ELR (cell line): ENCODE data around the gene IQCN.

ENCODE experiments used
- DNase-seq: peaks from one replicate; pipeline ENCODE4 v3.0.0-alpha.2; 2015; ENCODE audit warnings: low read depth

The IQCN gene

DNA sequence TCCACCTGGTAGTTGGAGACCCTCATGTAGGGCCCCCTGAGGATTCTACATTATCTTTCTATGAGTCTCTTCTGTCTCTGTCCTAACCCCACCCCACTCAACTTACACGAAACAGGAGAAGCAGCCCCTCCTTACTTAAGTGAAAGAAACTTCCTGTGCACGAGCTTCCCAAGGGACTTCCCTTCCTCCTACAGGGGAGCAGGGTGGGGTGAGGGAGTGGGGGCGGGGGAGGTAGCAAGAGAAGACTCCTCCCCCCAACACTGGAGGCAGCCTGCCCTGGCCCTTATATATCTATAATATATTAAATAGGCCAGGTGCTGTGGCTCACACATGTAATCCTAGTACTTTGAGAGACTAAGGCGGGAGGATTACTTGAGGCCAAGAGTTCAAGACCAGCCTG is 42.5 kb downstream of the IQCN start:
- DNase-seq = no peak

DNA sequence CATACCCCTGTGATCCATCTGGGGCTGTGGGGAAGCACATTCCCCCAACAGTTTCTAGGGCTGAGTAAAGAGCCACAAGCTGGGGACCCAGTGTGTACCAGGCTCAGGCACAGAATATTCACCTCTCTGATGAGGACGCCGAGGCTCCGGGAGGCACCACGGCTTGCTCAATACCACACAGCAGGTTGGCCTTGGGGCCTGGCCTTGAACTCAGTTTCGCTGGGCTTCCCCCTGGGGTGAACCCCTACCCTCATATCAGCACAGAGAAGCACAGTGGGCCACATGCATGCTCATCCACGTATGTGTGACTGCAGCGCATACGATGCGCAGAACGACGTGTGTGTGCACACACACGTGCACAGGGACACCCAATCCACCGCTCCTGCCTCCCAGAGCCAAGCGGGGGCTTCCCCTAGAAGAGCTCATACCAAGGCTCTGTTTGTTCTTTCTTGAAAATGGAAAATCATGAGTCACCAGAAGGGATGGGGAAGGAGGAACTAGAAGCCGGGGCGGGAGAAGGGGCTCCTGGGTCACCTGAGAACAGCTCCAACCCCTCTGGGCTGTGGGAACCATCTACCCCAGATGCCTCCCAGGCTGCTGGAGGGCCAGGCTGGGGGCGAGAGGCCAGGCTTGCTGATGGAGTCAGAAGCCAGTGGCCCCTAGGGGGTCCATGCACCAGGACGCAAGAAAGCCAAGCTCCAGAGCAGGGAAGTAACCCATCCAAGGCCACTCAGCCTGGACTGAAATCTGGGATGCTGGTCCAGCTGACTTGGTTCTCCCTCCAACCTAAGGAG is 43.1 kb downstream of the IQCN start:
- no peak for DNase-seq

DNA sequence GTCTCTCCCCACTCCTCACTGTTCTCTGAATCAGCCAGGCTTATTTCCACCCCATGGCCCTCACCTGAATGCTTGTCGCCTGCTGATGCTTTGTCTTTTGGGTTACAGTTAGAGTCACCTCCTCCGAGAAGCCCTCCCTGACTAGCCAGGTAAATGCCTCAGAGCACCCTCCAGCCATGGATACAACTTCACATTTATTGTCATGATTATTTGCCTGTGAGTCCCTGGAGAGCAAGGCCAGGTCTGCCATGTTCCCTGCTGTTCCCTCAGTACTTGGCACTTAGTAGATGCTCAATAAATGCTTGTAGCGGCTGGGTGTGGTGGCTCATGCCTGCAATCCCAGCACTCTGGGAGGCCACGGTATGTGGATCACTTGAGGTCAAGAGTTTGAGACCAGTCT is 44.3 kb downstream of the IQCN start:
- no peak for DNase-seq

DNA sequence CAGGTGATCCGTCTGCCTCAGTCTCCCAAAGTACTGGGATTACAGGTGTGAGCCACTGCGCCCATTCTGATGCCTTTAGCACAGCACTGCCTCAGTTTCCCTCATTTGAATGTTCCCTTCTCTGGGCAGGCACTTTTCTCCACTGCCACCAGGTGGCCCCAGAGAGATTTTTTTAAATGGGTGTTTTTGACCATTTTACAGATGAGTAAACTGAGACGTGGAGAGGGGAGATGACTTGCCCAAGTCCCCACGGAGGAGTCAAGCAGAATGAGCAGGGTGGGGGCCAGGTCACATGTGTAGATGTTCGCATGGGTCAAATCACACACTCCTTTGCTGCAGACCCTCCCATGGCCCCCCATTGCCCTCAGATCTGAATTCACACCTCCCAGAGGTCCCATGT is 44.8 kb downstream of the IQCN start:
- DNase-seq = no peak

DNA sequence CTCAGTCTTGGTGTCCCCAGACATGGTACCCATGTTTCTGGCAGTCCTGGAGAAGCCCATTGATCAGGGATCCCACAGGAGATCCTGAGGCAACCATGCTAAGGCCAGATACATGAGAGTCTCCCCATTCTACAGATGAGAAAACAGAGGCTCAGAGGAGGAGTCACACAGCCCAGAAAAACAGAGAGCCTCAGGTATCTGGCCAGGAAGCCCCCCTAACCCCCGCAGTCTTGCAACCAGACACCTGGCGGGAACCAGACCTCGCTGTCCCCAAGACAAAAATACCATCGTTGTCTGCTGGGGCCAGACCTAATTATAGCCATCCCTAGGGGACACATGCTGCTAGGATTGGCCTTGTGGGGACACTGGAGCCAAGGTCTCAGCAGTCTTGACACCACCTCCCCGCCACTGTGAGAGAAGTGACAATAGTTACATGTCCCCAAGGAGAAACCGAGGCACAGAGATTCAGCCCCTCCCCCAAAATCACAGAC is 46.4 kb downstream of the IQCN start:
- DNase-seq = no peak

DNA sequence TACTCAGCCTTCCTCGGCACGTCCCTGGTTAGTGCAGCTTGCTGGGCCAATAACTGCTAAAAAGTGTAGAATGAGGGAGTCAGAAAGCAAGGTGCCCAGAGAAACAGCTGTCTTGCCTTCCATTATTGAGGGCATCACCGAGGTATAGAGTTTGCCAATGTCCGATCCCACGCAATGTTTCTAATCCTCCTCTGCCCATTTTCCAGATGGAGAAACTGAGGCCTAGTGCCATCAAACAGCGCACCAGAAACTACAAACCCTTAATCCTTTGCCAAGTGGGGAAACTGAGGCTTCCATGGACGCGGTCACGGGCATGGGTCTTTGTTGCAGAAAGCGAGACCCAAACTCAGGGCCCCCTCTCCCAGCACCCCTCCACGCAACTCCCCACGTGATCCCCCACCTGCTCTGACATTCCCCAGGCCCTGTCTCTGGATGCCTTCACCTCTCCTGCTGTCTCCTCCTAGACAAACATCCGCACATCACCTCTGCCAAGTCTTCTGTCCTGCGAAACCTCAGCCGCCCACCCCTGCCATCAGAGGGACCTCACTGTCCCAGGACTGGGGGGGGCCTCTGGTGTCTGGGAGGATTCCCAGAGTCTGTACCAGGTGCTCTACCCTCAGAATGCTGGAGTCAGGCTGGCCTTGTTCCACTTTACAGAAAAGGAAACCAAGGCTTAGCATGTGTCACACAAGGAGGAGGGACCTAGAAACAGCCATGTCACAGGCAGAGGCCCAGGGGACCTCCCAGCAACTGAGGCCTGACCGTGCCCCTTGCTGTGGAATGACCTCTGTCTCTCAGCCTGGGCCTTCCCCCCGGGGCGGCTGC is 47.1 kb downstream of the IQCN start:
- no peak for DNase-seq

DNA sequence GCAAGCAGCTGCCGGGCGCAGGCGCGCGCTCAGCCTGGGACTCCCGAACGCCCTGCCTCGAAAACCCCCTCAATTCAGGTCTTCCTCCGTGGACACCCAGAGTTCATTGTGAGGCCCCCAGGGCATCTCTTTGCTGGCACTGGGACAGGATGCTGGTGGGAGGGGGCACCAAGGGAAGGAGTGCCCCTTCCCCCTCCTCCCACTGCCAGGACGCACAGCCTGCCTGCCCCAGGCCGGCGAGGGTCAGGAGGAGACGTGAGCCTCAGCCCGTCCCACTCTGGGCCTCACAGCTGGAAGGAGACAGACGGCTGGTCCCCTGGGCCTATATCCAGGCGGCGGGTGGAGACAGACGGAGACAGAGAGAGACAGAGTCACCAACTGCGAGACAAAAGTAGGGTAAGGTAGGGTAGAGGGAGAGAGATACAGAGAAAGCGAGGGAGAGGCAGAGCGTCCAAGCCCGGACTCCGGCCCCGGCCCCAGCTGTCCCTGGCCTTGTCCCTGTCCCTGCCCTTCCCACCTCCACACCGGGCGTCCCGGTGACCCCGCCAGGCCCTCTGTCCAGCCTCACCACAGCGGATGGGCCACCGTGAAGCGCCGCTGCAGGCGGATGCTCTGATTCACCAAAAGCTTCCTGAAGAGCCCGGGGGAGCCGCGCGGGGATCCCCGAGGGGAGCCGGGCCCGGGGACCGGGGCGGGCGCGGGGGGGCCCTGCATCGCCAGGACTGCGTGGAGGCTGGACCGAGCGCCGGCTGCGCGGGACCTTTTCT is 48.4 kb downstream of the IQCN start, which contains the start of gene PDE4C:
Gene PDE4C, minus strand, starts transcription at position 737 of the 767 bp plus-strand sequence. Its CDS starts 23 bp downstream, at position 714.
- DNase-seq = peak; percentile 37

DNA sequence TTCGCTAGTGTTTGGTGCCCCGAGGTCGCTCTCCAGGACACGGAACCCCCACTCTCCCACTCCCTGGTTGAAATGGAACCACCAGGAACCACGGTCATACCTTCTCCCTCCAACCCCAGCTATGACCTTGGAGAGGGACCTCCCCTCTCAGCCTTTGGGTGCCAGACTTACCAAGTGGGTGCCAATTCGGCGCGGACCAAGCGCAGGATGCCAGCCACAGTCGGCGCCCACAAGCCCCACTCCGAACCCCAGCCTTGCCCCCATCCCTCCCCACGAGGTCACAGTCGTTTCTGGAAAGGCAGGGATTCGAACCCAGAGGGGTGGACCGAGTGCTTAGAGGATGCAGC is 48.9 kb downstream of the IQCN start:
- no peak for DNase-seq

DNA sequence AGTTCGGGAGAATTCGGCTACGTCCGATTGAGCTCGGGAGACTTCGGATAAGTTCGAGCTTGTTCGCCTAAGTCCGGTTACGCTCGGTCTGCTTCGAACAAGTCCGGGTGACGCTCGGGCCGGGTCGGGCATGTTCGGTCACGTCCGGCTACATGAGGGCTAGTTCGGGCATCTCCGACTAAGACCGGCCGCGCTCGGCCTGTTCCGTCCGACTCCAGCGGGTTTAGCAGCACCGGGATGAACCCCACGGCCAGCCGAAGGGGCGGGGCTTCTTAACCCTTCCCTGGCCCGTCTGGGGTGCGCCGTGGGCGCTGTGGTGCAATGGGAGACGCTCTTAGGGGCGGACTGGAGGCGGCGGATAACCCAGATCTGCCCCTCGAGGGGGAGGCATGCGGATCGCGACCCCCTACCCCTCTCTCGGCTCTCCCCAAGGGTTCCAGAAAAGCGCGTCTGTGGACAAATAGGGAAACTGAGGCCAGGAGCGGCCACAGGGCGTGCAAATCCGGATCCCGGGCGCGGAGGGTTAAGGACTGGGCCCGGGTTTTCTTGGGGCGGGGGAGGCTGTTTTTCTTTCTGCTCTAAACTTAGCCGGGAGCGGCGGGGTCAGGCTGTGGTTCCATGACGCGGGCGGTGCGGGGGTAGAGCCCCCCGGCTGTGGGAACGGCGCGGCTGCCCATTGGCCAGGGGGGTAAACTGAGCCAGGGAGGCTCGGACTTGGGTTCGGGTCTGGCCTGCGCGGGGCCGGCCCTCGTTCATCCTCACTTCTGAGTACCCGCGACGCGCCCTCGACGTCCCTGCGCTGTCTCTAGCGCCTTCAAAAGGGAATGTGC is 49.5 kb downstream of the IQCN start:
- peak; percentile 99 for DNase-seq

DNA sequence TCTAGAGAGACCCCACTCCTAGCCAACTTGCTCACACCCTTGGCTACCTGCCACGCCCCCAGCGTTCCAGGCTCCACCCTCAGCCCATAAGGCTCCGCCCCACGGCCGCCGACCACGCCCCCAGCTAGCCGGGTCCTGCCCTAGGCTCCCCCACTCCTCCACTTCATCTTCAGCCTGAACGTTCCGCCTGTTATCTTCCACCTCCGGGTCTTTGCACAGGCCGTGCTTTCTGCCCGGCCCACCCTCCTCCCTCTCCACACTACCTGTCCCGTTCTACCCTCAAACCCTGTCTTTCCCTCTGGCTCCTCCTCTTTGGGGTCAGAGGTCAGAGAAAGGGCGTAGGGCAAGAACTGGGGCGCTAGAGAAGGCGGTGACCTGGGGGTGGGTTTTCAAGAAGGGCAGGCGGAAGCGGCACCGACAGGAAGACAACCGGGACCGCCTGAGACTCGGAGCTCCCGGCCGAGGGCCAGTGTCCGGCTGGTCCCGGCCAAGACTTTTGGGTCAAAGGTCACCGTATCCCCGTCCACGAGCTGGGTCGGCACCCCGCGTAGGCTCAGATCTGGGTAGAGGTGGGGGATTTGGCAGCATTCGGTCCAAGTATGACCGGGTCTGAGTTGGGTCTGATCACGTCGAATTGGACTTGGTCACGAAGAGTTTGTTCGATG is 50.3 kb downstream of the IQCN start:
- no peak for DNase-seq

DNA sequence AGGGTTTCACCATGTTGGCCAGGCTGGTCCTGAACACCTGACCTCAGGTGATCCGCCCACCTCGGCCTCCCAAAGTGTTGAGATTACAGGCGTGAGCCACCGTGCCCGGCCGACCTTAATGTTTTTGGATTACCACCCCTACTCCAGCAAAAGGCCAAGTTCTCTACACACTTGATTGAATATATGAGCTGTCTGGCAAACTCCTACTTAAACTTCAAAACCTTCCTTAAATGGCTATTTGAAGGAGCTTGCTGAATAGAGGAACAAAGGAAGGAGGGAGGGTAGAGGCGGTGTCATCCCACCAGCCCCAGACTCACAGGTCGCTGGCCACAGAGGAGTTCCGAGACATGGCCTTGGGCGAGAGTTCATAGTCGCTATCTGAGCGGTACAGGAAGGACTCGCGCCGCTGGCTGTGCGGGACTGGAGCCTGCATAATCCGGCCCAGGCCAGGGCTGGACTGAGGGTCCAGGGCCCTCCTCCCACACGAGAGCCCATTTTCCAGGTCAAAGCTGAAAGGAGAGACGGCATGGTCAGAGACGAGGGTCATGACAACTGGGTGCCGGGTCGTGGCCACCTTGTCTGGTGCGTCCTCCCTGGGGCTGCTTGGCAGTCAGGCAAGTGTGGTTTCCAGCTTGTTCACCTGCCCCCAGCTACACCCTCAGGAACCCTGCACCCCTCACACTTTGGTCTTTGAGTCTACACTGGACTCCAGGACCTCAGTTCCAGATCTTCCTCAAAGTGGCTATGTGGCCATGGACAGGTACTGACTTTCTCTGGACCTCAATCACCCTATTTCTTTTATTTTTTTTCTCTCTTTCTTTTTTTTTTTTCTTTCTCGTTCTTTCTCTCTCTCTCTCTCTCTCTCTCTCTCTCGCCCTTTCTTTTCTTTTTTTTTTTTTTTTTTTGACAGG is 52.2 kb downstream of the IQCN start:
- no peak for DNase-seq

DNA sequence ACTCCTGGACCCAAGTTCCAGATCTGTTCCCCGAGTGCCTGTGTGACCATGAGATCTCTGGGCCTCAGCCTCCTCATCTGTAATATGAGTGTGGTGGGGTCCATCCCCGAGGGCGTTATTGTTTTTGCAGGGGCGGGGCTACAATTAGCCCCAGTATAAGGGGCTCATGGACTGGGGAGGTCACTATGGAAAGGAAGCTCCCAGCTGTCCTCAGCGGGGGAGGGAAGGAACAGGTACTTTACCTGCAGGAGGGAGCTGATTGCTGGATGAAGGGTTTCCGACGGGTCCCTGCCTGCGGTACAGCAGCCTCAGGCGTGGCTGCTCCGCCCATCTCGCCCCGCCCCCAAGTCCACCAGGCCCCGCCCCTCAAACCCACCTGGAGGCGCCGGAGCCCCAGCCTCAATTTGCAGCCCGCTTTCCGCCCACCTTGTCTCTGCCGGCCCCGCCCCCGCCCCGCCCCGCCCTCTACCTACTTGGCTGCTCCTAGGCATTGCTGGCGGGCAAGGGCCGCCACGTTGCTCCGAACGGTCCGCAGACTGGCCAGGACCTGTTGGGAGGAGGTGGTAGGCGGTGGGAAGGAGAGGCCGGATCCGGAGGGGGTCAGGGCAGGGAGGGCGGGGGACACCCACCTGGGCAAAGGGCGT is 53.5 kb downstream of the IQCN start:
- no peak for DNase-seq

DNA sequence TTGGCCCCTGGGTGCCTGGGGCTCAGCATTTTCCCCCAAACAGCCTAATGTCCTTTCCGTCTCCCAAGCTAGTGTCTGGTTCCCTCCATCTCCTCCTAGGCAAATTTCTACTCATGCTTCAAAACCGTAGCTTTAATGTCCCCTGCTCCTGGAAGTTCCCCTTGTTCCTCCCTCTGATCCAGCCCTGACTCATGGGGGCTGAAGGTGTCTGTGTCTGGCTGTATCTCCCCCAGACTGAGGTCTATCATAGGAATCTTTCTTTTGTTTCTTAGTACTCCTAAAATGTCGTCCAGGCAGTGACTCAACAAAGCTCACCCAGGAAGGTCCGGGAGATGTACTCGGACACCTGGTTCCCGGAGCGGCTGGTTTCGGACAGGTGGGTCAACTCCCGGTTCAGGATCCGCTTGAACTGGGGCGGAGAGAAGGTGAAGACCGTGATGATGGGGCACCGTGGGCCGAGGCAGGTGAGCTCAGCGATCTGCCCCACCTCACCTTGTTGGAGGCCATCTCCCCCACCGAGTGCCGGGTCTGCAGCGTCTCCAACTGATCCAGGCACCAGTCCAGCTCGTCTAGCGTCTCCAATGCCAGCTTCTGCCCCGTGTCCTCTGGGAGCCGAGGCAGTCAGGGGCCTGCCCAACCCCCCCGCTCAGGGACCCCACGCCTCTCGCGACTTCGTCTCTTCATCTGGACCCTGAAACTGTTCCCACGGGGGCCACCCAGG is 54.2 kb downstream of the IQCN start:
- peak; percentile 24 for DNase-seq

DNA sequence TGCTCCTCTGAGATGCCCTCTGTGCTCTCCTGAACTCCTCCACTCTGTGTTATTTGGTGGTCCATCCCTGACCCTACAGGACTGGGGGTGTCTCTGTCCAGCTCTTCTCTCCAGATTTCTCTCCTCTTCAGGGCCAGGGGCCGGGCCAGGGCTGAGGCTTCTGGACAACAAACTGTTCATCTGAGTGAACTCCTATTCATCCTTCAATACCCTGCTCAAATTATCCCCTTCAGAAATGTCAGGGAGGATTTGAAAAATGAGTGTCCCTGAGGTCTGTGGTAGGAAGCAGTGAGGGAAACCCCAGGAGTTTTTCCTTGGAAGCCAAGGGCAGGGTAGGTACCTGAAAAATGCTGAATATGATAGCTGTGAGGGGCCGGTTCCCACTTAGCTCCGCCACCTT is 55.7 kb downstream of the IQCN start:
- DNase-seq = no peak

DNA sequence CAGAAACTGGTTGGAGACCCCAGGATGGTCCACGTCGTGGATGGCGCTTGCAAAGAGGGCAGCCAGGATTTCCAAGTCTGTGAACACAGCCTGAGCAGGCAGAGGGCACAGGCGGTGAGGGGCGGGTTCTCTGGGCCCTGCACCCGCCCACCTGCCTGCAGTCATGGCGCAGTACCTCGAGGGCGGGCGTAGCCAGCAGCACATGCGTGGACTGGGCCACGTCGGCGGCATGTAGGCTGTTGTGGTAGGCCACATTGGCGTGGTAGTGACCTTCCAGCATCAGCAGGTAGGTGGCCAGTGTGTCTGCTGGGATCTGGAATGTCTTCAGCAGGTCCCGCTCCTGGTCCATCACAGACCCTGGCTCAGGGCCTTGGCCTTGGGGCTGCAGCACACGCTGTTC is 56.1 kb downstream of the IQCN start:
- no peak for DNase-seq

DNA sequence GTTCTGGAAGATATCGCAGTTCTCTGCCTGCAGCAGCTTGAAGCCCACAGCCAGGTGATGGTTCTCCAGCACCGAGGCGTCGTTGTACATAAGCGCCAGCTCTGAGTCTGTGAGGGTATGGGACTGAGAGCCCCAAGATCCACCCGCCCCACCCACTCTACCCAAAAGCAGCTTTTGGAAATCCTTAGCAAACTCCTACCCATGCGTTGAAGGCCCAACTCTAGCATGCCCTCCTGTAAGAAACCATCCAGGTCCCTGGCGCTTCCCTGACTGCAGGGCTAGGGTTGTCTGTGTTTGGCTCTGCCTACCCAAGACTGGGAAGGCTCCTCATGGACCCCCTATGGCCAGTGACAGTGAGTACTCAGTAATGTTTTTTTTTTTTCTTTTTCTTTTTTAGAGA is 57.5 kb downstream of the IQCN start:
- no peak for DNase-seq

DNA sequence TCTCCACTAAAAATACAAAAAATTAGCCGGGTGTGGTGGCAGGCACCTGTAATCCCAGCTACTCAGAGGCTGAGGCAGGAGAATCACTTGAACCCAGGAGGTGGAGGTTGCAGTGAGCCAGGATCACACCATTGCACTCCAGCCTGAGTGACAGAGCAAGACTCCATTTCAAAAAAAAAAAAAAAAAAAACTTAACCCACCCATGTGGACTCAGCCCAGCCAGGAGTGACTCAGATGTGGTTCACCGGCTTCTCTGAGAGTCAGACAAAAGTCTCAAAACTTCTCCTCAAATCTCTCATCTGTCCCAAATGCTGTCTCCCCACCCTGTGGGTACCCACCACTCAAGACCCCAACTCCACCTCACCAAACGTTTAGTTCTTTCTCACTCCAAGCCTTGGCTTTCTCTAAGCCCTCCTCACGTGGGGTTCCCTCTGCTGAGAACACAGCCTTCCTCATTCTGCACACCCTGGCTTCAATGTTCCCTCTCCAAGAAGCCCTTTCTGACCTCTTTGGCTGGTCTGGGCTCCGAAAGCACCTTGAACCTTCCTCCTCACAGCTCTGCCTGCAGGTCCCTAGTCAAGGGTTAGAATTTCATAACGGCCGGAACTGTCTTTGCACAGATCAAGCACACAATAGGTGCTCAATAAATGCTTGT is 59.3 kb downstream of the IQCN start:
- DNase-seq = peak; percentile 79

DNA sequence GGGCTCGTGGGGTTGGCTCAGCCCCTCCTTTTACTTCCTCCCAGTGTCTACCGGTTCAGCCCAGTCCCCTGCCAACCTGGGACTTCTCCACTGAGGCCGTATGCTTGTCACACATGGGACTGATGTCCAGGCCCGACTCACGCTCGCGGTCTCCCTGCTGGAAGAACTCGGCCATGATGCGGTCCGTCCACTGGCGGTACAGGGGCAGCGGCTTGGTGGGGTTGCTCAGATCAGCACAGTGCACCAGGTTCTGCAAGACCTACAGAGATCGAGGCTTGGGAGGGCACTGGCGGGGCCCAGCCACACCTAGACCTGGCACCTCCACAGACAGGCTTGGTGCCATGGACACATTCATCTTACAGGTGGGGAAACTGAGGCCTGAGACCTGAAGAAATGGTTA is 62.6 kb downstream of the IQCN start:
- DNase-seq = no peak
